K562 (cell line): ENCODE data around the gene CAPN14. TPM values are rescaled to one million over a fixed set of nuclear protein-coding genes. Genes with fewer than 3 reads are reported as not detected.

ENCODE experiments used
- ATAC-seq: fragments of 200-7000 bp; cut with Tn5 transposase; 3 replicates; pipeline ENCODE4 v1.9.1; 2020; ENCODE audit warnings: moderate library complexity
- BruUV-seq: library from RNA; stranded (reverse); fragments of 400-500 nt; replicated peaks from 2 replicates; lab custom pipeline; 2021; lab: Mats Ljungman, UMichigan
- CTCF ChIA-PET: fragments of 300-600 bp; formaldehyde crosslinking; extraction: SDS; loops from one replicate; lab custom pipeline; 2021; ENCODE audit warnings: low intra/inter-chr PET ratio; lab: Yijun Ruan, JAX
- POLR2A ChIA-PET: fragments of 300-600, 350-650 bp; sonication (Branson Sonifier 250); formaldehyde crosslinking; extraction: SDS; loops from one replicate; lab custom pipeline; 2021; ENCODE audit warnings: antibody characterized with exemption, inconsistent platforms; lab: Yijun Ruan, JAX
- DNase-seq, 4 experiments: peaks; one replicate each; pipeline versions ENCODE4 v3.0.0 to v3.0.0-alpha.2; 2011 to 2018; ENCODE audit warnings: low spot score in 3 of 4, mixed read lengths in 3 of 4; ENCODE audit errors: extremely low read depth in 1 of 4
- FAIRE-seq: peaks from 2 replicates; lab custom pipeline; 2011; peaks lifted over from hg19 to GRCh38; lab: Jason Lieb, UNC
- H2AFZ ChIP-seq: 2 replicates; pipeline ENCODE4 v1.6.0; 2011; ENCODE audit warnings: low read depth, low read length, control low read depth, inconsistent platforms
- H3K27ac ChIP-seq: fragments of 200-600 bp; 3 replicates; pipeline ENCODE4 v1.8.0; 2011; ENCODE audit warnings: low read depth, mild to moderate bottlenecking, control low read depth, inconsistent platforms, low read length, moderate library complexity, mixed read lengths; ENCODE audit errors: extremely low read depth
- H3K27me3 ChIP-seq, 2 experiments: fragments of 300-600 bp in 1 of 2; 2 replicates in 1 of 2; 3 replicates in 1 of 2; pipeline versions ENCODE4 v1.6.0 to v1.8.0; 2011; ENCODE audit warnings: inconsistent platforms in 2 of 2, low read length in 2 of 2, mild to moderate bottlenecking in 1 of 2, mixed read lengths in 1 of 2, moderate library complexity in 1 of 2; ENCODE audit not compliant: control insufficient read depth in 2 of 2, insufficient read depth in 2 of 2
- H3K36me3 ChIP-seq: fragments of 300-600 bp; 3 replicates; pipeline ENCODE4 v1.8.0; 2011; ENCODE audit warnings: mild to moderate bottlenecking, low read length, inconsistent platforms; ENCODE audit not compliant: control insufficient read depth, insufficient read depth
- H3K4me1 ChIP-seq, 2 experiments: fragments of 200-600 bp in 1 of 2; replicated peaks in 1 of 2; 2 replicates in 1 of 2; 3 replicates in 1 of 2; pipeline versions ENCODE4 v1.5.1 to v1.8.0; 2011; ENCODE audit warnings: inconsistent platforms in 2 of 2, low read length in 2 of 2, mild to moderate bottlenecking in 1 of 2, mixed read lengths in 1 of 2, moderate library complexity in 1 of 2; ENCODE audit not compliant: control insufficient read depth in 2 of 2, insufficient read depth in 2 of 2
- H3K4me2 ChIP-seq: 2 replicates; pipeline ENCODE4 v1.6.1; 2011; ENCODE audit warnings: low read length, control low read depth, inconsistent platforms, mixed read lengths; ENCODE audit not compliant: insufficient read depth
- H3K4me3 ChIP-seq: fragments of 200-600 bp; sonication (generic), shearing (Covaris generic); 2 replicates; pipeline ENCODE4 v1.5.1; 2016; ENCODE audit warnings: control low read depth, inconsistent platforms
- H3K79me2 ChIP-seq: fragments of 200-600 bp; 3 replicates; pipeline ENCODE4 v1.8.0; 2011; ENCODE audit warnings: low read length, inconsistent platforms; ENCODE audit not compliant: control insufficient read depth, insufficient read depth
- H3K9ac ChIP-seq, 2 experiments: 2 replicates each; pipeline versions ENCODE4 v1.6.0 to v1.6.1; 2011; ENCODE audit warnings: low read depth in 2 of 2, low read length in 2 of 2, control low read depth in 1 of 2, inconsistent platforms in 1 of 2, mild to moderate bottlenecking in 1 of 2, mixed read lengths in 1 of 2; ENCODE audit not compliant: insufficient read depth in 1 of 2
- H3K9me1 ChIP-seq: one replicate; pipeline ENCODE4 v1.6.0; 2011; ENCODE audit warnings: inconsistent platforms, mild to moderate bottlenecking, low read length, moderate library complexity; ENCODE audit not compliant: control insufficient read depth, insufficient read depth
- H3K9me3 ChIP-seq: replicated peaks from 2 replicates; pipeline ENCODE4 v1.5.1; 2011; ENCODE audit warnings: low read depth, low read length, inconsistent platforms; ENCODE audit not compliant: control insufficient read depth, insufficient read depth
- H4K20me1 ChIP-seq: replicated peaks from 2 replicates; pipeline ENCODE4 v1.6.1; 2011; ENCODE audit warnings: low read length, inconsistent platforms, mixed read lengths; ENCODE audit not compliant: control insufficient read depth, insufficient read depth
- CEBPB ChIP-seq: fragments of 450-650 bp; IDR thresholded peaks from 2 replicates; pipeline ENCODE4 v1.6.1; 2016; ENCODE audit warnings: missing genetic modification characterization, missing compliant biosample characterization
- CHD4 ChIP-seq: fragments of 200-600 bp; sonication (generic); IDR thresholded peaks from 3 replicates; pipeline ENCODE4 v1.6.1; 2012; ENCODE audit warnings: low read depth, mild to moderate bottlenecking, mixed read lengths, low read length, inconsistent platforms; ENCODE audit not compliant: insufficient read depth, insufficient replicate concordance, poor library complexity, severe bottlenecking
- DNMT1 ChIP-seq: fragments of 450-650 bp; IDR thresholded peaks from 2 replicates; pipeline ENCODE4 v1.6.1; 2016; ENCODE audit warnings: antibody characterized with exemption, mild to moderate bottlenecking
- FOXA3 ChIP-seq, 2 experiments: fragments of 450-650 bp in 1 of 2; sonication (generic) in 1 of 2; formaldehyde crosslinking; IDR thresholded peaks in 1 of 2; conservative IDR thresholded peaks in 1 of 2; 2 replicates each; pipeline versions ENCODE4 v1.4.0 to v1.8.0; 2020 to 2022; ENCODE audit warnings: mild to moderate bottlenecking in 2 of 2, missing genetic modification reagents in 1 of 2
- KDM2B ChIP-seq: fragments of 250-450 bp; sonication (Bioruptor Pico); IDR thresholded peaks from 2 replicates; pipeline ENCODE4 v1.8.0; 2021; ENCODE audit warnings: mild to moderate bottlenecking, moderate library complexity
- KLF1 ChIP-seq: fragments of 450-650 bp; IDR thresholded peaks from 2 replicates; pipeline ENCODE4 v1.6.1; 2016; ENCODE audit warnings: missing genetic modification characterization, missing compliant biosample characterization
- KLF16 ChIP-seq: IDR thresholded peaks from 2 replicates; pipeline ENCODE4 v1.6.1; 2016; ENCODE audit warnings: antibody characterized with exemption
- NELFE ChIP-seq: IDR thresholded peaks from 2 replicates; pipeline ENCODE4 v1.6.1; 2011; ENCODE audit warnings: mild to moderate bottlenecking; ENCODE audit not compliant: insufficient read depth, insufficient read length
- NR4A1 ChIP-seq, 2 experiments: fragments of 250-450 bp in 1 of 2; fragments of 450-650 bp in 1 of 2; sonication (Bioruptor Pico) in 1 of 2; IDR thresholded peaks; 2 replicates each; pipeline versions ENCODE4 v1.4.0 to v1.6.1; 2016 to 2020; ENCODE audit warnings: mild to moderate bottlenecking in 2 of 2, missing compliant biosample characterization in 1 of 2, missing genetic modification characterization in 1 of 2, moderate library complexity in 1 of 2
- POLR3G ChIP-seq: IDR thresholded peaks from 2 replicates; pipeline ENCODE4 v1.6.1; 2011; ENCODE audit not compliant: insufficient read length, insufficient replicate concordance; ENCODE audit errors: extremely low read depth
- SMAD4 ChIP-seq: fragments of 250-450 bp; sonication (Bioruptor Pico); conservative IDR thresholded peaks from 2 replicates; pipeline ENCODE4 v1.8.0; 2021; ENCODE audit warnings: inconsistent platforms, mild to moderate bottlenecking, moderate library complexity
- SUPT5H ChIP-seq: fragments of 450-650 bp; IDR thresholded peaks from 2 replicates; pipeline ENCODE4 v1.6.1; 2016
- ZBED1 ChIP-seq: IDR thresholded peaks from 2 replicates; pipeline ENCODE4 v1.6.1; 2014
- ZNF124 ChIP-seq: sonication (generic); formaldehyde crosslinking; IDR thresholded peaks from 2 replicates; pipeline ENCODE4 v1.8.1; 2022; ENCODE audit warnings: missing genetic modification reagents
- ZNF134 ChIP-seq: fragments of 250-450 bp; sonication (Bioruptor Pico); conservative IDR thresholded peaks from 2 replicates; pipeline ENCODE4 v1.4.0; 2020
- ZNF232 ChIP-seq: sonication (generic); formaldehyde crosslinking; IDR thresholded peaks from 2 replicates; pipeline ENCODE4 v1.8.0; 2022; ENCODE audit warnings: mild to moderate bottlenecking, missing genetic modification reagents
- ZNF395 ChIP-seq: fragments of 200-800 bp; sonication (Bioruptor generic); IDR thresholded peaks from 2 replicates; pipeline ENCODE4 v1.6.1; 2017; ENCODE audit warnings: missing genetic modification characterization, missing compliant biosample characterization
- WGBS: fragments of 100-300 bp; shearing (Covaris generic); methylation state at CpG from one replicate; pipeline ENCODE4 v1.1.6; 2016; ENCODE audit warnings: low coverage, mixed read lengths; ENCODE audit not compliant: insufficient coverage; ENCODE audit errors: missing lambda C conversion rate; 5-methylcytosine and 5-hydroxymethylcytosine counted together
- in situ Hi-C: fragments of 300-500 bp; cut with MboI; formaldehyde crosslinking; loops from 4 replicates; pipeline ENCODE4 v1.15.0; 2018; ENCODE audit warnings: inconsistent platforms, mixed read lengths
- intact Hi-C: fragments of 100-400 bp; cut with micrococcal nuclease; formaldehyde crosslinking; loops from 2 replicates; pipeline ENCODE4 v1.14.2; 2022
- polyA plus RNA-seq, 8 experiments: library from polyadenylated mRNA; depleted of rRNA in 4 of 8; stranded (reverse) in 5 of 8; unstranded in 3 of 8; fragments of >200 nt; fragmentation: Nextera tagmentation in 2 of 8; fragmentation: Illumina TruSeq in 1 of 8; extraction: Ambion mirVana in 2 of 8; extraction: Trizol in 1 of 8; gene quantifications; 2 replicates each; pipeline versions ENCODE4 v1.2.1 to v1.2.3, GENCODE V29; 2011 to 2014; ENCODE audit warnings: inconsistent platforms in 1 of 8, missing spikeins in 1 of 8
- total RNA-seq, 7 experiments: library from RNA; depleted of rRNA in 6 of 7; stranded (reverse); fragments of >200 nt in 6 of 7; fragmentation: Illumina TruSeq in 2 of 7; extraction: Trizol in 2 of 7; gene quantifications; 2 replicates each; pipeline versions ENCODE4 v1.2.1 to v1.2.3, GENCODE V29; 2011 to 2021; ENCODE audit warnings: low replicate concordance in 1 of 7
- TF ChIP-seq, protein P1 (sequence below): sonication (generic); formaldehyde crosslinking; IDR thresholded peaks from 2 replicates; pipeline ENCODE4 v1.8.0; 2022; ENCODE audit warnings: mild to moderate bottlenecking, missing genetic modification reagents

CAPN14 gene
- total and polyA plus RNA-seq, 9 of the 15 experiments (the other 6 are each of a cell fraction or from before 2014, with no cell fraction given): not detected

GRCh38 chr2:31137211-31138036 lies 79.9 kb downstream of the CAPN14 start:
- BruUV-seq: no TSS peak
- CTCF ChIA-PET: no interaction called here
- FAIRE-seq: no peak
- Histone ChIP-seq H4K20me1 (no peaks in the 10 kb centered on the region), H3K9me3 (no peaks in the 10 kb centered on the region), H3K4me3 (no peak overlapping the region), H3K9ac (no peak overlapping the region), H3K4me1 (no peaks in the 10 kb centered on the region; a peak in 1 of 5 replicates), H3K4me2 (no peak overlapping the region), H2AFZ (no peak overlapping the region), H3K27me3 (peaks cover 0 to 40% of the 10 kb centered on the region in 2 experiments; a peak in 4 of 5 replicates), H3K9me1 (no peaks in the 10 kb centered on the region), H3K36me3 (no peaks in the 10 kb centered on the region), H3K27ac (no peak overlapping the region), H3K79me2 (no peaks in the 10 kb centered on the region)
- POLR2A ChIA-PET: no interaction called here
- TF ChIP-seq ZNF124 (CRISPR knock-in tag) (no peak), ZNF134 (CRISPR knock-in tag) (no peak), FOXA3 (CRISPR knock-in tag; conservative IDR thresholded peaks at IDR 0.05 in 1 of 2, IDR thresholded peaks at IDR 0.05 in 1 of 2) (no peak), NELFE (no peak), NR4A1 (CRISPR knock-in tag; IDR thresholded peaks at IDR 0.05) (no peak), NR4A1 (tag; IDR thresholded peaks at IDR 0.05) (no peak), ZNF232 (no peak), CEBPB (tag) (no peak), DNMT1 (no peak), CHD4 (no peak), ZBED1 (no peak), KLF16 (no peak), ZNF395 (CRISPR knock-in tag) (no peak), KLF1 (no peak), POLR3G (no peak), SMAD4 (no peak), SUPT5H (no peak), KDM2B (CRISPR knock-in tag) (no peak)
- TF ChIP-seq, protein P1, sequence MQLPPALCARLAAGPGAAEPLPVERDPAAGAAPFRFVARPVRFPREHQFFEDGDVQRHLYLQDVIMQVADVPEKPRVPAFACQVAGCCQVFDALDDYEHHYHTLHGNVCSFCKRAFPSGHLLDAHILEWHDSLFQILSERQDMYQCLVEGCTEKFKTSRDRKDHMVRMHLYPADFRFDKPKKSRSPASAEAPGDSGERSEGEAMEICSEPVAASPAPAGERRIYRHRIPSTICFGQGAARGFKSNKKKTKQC: no peak
- intact Hi-C loops (no loop called here), in situ Hi-C loops (no loop called here)
- no peak for DNase-seq
- 45% methylated on average over 46 of the region's 72 CpGs for WGBS
- ATAC-seq: no peak
